GM12892 (cell line): ENCODE results near the gene ASF1B.

ENCODE experiments used
- POLR2AphosphoS5 ChIP-seq: IDR thresholded peaks from 2 replicates; pipeline ENCODE4 v1.6.1; 2011; ENCODE audit warnings: low read depth, low read length, control low read depth
- TAF1 ChIP-seq: IDR thresholded peaks from 2 replicates; pipeline ENCODE4 v1.6.1; 2011; ENCODE audit warnings: low read depth, mild to moderate bottlenecking, control low read depth, low read length, borderline replicate concordance

DNA sequence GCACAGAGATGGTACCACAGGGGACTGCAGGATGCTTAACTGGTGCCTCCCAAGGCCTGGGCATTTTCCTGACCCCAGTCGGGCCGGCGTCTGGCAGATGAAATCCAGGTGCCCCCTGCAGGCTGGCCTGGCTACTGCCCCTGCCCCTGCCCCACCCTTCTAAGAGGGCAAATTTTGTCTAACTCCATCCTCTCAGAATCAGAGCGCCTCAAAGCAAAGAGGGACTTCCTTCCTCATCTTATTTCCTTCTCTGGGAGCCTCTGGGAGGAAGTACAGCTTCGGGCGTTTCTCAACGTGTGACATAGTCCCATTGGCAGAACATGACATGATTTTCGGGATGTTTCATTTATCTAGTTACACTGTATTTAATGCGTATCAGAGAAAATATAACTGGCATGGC is 21.5 kb downstream of the ASF1B start:
- TF ChIP-seq TAF1 (no peak), POLR2AphosphoS5 (no peak)
